Stromal cell of bone marrow (primary cell): ENCODE results near the gene WDR1.

Experiments
- DNase-seq: peaks from one replicate; pipeline ENCODE4 v3.0.0-alpha.2; 2012; ENCODE audit warnings: low read depth

Gene WDR1

GRCh38 chr4:10040049-10040892, 76.3 kb downstream of the WDR1 start:
- no peak for DNase-seq

- DNase-seq: no peak
Observed at GRCh38 chr4:10036807-10037342, 79.7 kb downstream of the WDR1 start.

- no peak for DNase-seq
Observed at GRCh38 chr4:10035130-10035529, 81.5 kb downstream of the WDR1 start.

GRCh38 chr4:10034612-10035104, 81.9 kb downstream of the WDR1 start:
- DNase-seq: no peak

- DNase-seq: no peak
Observed at GRCh38 chr4:10034136-10034535, 82.5 kb downstream of the WDR1 start.

- peak; percentile 63 for DNase-seq
Observed at GRCh38 chr4:10033191-10033881, 83.3 kb downstream of the WDR1 start.

- peak; percentile 58 for DNase-seq
Observed at GRCh38 chr4:10032625-10033024, 84.0 kb downstream of the WDR1 start.

- DNase-seq: no peak
Observed at GRCh38 chr4:10031668-10032590, 84.7 kb downstream of the WDR1 start.

GRCh38 chr4:10030972-10031667, 85.5 kb downstream of the WDR1 start:
- DNase-seq: no peak

GRCh38 chr4:10029403-10029802, 87.2 kb downstream of the WDR1 start:
- DNase-seq: no peak

GRCh38 chr4:10028910-10029309, 87.7 kb downstream of the WDR1 start:
- no peak for DNase-seq

- DNase-seq: no peak
Observed at GRCh38 chr4:10026485-10026884, 90.1 kb downstream of the WDR1 start.

- DNase-seq: no peak
Observed at GRCh38 chr4:10025230-10025806, 91.3 kb downstream of the WDR1 start.
